Transverse colon (tissue), 4 donors: ENCODE data around the gene FRAT2. TPM values are rescaled to one million over a fixed set of nuclear protein-coding genes. Genes with fewer than 3 reads are reported as not detected.
A peak's percentile ranks its signal among the peaks of the same experiment; 100 is the strongest.
"Not testable (repeated sequence)": the region's sequence is repeated elsewhere in the genome, so short reads cannot be mapped to it uniquely, and the experiment has no call there.

Experiments used
- DNase-seq: peaks from one replicate; pipeline ENCODE4 v3.0.0-alpha.2; 2019
- H3K27ac ChIP-seq, 4 donors: fragments of 200-600 bp; sonication (generic); 2 replicates each; pipeline ENCODE4 v1.5.1; 2016 to 2018; ENCODE audit warnings: inconsistent platforms in 4 of 4
- H3K27me3 ChIP-seq: fragments of 200-600 bp; sonication (generic); 2 replicates; pipeline ENCODE4 v1.5.1; 2017; ENCODE audit warnings: inconsistent platforms
- H3K36me3 ChIP-seq, 4 donors: fragments of 200-600 bp; sonication (generic); 2 replicates each; pipeline ENCODE4 v1.5.1; 2017 to 2019; ENCODE audit warnings: inconsistent platforms in 4 of 4
- H3K4me1 ChIP-seq, 4 donors: fragments of 200-600 bp; sonication (generic); 2 replicates each; pipeline ENCODE4 v1.5.1; 2017 to 2020; ENCODE audit warnings: inconsistent platforms in 4 of 4
- H3K4me3 ChIP-seq, 4 donors: fragments of 200-600 bp; sonication (generic); 1 replicate in 1 of 4; 2 replicates in 3 of 4; pipeline versions ENCODE4 v1.5.1 to v1.6.1; 2017 to 2019; ENCODE audit warnings: inconsistent platforms in 4 of 4
- H3K9me3 ChIP-seq, 2 donors: fragments of 200-600 bp; sonication (generic); 2 replicates each; pipeline ENCODE4 v1.5.1; 2017 to 2019; ENCODE audit warnings: inconsistent platforms in 2 of 2
- EP300 ChIP-seq: sonication (generic); formaldehyde crosslinking; IDR thresholded peaks from one replicate; pipeline ENCODE4 v1.6.1; 2017; ENCODE audit warnings: antibody characterized with exemption, low read depth
- POLR2A ChIP-seq: fragments of 450-650 bp; IDR thresholded peaks from one replicate; pipeline ENCODE4 v1.6.1; 2016; ENCODE audit warnings: antibody characterized with exemption, mild to moderate bottlenecking, moderate library complexity
- POLR2AphosphoS5 ChIP-seq, 3 donors: sonication (generic); formaldehyde crosslinking; IDR thresholded peaks; one replicate each; pipeline ENCODE4 v1.6.1; 2016; ENCODE audit warnings: antibody characterized with exemption in 3 of 3
- WGBS, 2 donors: methylation state at CpG; one replicate each; pipeline ENCODE4 v1.1.5; 2018; ENCODE audit warnings: low coverage in 1 of 2; 5-methylcytosine and 5-hydroxymethylcytosine counted together
- in situ Hi-C, 4 donors: fragments of 200-750 bp; cut with MboI; loops; one replicate each; pipeline versions ENCODE4 v1.15.0 to v1.15.1; 2017; ENCODE audit warnings: low sequenced_read_pairs in 3 of 4, low pct_ligation_motif_present in 1 of 4, low pct_unique_long_range_greater_than_20kb in 1 of 4
- intact Hi-C: fragments of 100-400 bp; cut with DNase I; formaldehyde crosslinking; loops from one replicate; pipeline ENCODE4 v1.15.1; 2023; ENCODE audit warnings: low total_unique reads
- total RNA-seq, 4 donors: library from RNA; depleted of rRNA; stranded (reverse); fragments of >200 nt; gene quantifications; one replicate each; pipeline ENCODE4 v1.1.0, GENCODE V29; 2016
- TF ChIP-seq, protein P1 (sequence below), 5 experiments: fragments of 200-600 bp in 3 of 5; fragments of 450-650 bp in 2 of 5; sonication (generic) in 3 of 5; IDR thresholded peaks; 1 replicate in 2 of 5; 2 replicates in 3 of 5; pipeline ENCODE4 v1.5.1; 2016 to 2017; ENCODE audit warnings: antibody characterized with exemption in 5 of 5, inconsistent platforms in 3 of 5, mild to moderate bottlenecking in 2 of 5, moderate library complexity in 1 of 5

Gene FRAT2
- total RNA-seq, 4 donors from 2014 or later = 46.4 to 72.2 (median 54.6) TPM

DNA sequence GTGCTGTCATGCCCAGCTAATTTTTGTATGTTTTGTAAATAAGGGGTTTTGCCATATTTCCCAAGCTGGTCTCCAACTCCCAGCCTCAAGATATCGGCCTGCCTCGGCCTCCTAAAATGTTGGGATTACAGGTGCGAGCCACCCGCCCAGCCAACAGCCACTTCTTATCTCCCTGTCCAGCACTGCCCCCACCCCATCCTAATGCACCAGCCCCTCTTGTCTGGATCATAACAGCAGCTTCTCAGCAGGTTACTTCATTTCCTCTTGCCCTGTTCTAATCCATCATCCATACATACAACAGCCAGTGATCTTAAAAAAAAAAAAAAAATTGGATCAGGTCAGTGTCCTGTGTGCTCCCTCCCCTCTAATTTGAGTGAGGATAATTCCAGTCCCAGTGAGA is 12.8 kb upstream of the FRAT2 start:
- no peak overlapping the region for H3K27ac ChIP-seq
- H3K4me3 ChIP-seq = no peak overlapping the region
- TF ChIP-seq EP300 (no peak), POLR2AphosphoS5 (IDR thresholded peaks at IDR 0.05) (no peak), POLR2A (no peak)
- TF ChIP-seq, protein P1, sequence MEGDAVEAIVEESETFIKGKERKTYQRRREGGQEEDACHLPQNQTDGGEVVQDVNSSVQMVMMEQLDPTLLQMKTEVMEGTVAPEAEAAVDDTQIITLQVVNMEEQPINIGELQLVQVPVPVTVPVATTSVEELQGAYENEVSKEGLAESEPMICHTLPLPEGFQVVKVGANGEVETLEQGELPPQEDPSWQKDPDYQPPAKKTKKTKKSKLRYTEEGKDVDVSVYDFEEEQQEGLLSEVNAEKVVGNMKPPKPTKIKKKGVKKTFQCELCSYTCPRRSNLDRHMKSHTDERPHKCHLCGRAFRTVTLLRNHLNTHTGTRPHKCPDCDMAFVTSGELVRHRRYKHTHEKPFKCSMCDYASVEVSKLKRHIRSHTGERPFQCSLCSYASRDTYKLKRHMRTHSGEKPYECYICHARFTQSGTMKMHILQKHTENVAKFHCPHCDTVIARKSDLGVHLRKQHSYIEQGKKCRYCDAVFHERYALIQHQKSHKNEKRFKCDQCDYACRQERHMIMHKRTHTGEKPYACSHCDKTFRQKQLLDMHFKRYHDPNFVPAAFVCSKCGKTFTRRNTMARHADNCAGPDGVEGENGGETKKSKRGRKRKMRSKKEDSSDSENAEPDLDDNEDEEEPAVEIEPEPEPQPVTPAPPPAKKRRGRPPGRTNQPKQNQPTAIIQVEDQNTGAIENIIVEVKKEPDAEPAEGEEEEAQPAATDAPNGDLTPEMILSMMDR (IDR thresholded peaks at IDR 0.05) = no peak
- H3K9me3 ChIP-seq = no peaks in the 10 kb centered on the region
- WGBS, 2 donors = 92 to 100% methylated on average over 3 to 4 of the region's 4 CpGs
- H3K36me3 ChIP-seq = no peaks in the 10 kb centered on the region
- H3K27me3 ChIP-seq = no peaks in the 10 kb centered on the region
- in situ Hi-C loops (no loop called here), intact Hi-C loops (no loop called here)
- no peak for DNase-seq
- H3K4me1 ChIP-seq = peaks cover 0 to 17% (median 10%) of the 10 kb centered on the region in 4 donors

DNA sequence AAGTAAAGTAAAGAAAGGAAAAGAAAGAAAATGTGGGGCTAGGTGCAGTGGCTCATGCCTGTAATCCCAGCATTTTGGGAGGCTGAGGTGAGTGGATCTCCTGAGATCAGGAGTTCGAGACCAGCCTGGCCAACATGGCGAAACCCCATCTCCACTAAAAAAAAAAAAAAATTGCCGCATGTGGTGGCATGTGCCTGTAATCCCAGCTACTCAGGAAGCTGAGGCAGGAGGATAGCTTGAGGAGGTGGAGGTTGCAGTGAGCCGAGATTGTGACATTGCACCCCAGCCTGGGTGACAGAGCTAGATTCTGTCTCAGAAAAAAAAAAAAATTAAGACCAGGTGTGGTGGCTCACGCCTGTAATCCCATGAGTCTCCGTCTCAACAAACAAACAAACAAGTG is 9.1 kb upstream of the FRAT2 start:
- H3K27ac ChIP-seq, H3K36me3 ChIP-seq, H3K4me1 ChIP-seq, in situ Hi-C loops, DNase-seq, H3K4me3 ChIP-seq, H3K27me3 ChIP-seq, intact Hi-C loops, H3K9me3 ChIP-seq: not testable (repeated sequence)
- WGBS, 2 donors = 86 to 89% methylated on average over 5 to 6 of the region's 6 CpGs

DNA sequence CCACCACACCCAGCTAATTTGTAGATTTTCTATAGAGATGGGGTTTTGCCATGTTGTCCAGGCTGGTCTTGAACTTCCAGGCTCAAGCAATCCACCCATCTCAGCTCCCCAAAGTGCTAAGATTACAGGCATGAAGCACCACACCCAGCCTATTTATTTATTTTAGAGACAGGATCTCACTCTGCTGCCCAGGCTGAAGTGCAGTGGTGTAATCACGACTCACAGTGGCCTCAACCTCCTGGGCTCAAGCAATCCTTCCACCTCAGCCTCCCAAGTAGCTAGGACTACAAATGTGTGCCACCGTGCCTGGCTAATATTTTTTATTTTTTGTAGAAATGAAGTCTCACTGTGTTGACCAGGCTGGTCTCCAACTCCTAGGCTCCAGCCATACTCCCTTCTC is 6.9 kb upstream of the FRAT2 start:
- TF ChIP-seq, protein P1 (IDR thresholded peaks at IDR 0.05) = no peak
- TF ChIP-seq EP300 = no peak

DNA sequence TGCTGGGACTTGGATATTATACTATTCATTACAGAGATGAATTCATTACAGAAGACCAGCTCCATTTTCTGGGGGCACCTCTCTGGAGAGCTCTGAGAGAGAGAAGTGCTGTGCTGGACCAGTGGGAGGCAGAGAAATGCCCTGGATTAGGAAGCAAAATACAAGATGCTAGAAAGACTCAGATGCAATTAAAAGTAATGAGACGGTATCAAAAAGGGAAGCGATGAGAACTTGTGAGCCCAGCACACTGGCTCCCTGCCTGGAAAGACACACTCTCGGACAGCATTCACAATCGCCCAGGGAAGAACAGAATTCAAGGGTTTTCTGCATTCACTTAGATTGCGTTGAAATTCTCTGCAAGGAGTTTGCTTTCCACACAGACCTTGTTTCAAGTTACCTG is 3.5 kb upstream of the FRAT2 start:
- TF ChIP-seq, protein P1 (IDR thresholded peaks at IDR 0.05) = no peak
- intact Hi-C loops = no loop called here
- Histone ChIP-seq H3K36me3 (no peaks in the 10 kb centered on the region), H3K27ac (peak overlapping the region in 1 of 4 donors; percentile 73), H3K27me3 (no peaks in the 10 kb centered on the region), H3K4me3 (no peak overlapping the region), H3K9me3 (no peaks in the 10 kb centered on the region), H3K4me1 (peaks cover 0 to 26% (median 21%) of the 10 kb centered on the region in 4 donors)
- 64 to 69% methylated on average over 5 of the region's 5 CpGs for WGBS, 2 donors
- no peak for DNase-seq
- in situ Hi-C loops = no loop called here

More for the DNA sequence above, 6.9 kb upstream of the FRAT2 start:
- intact Hi-C loops (no loop called here), in situ Hi-C loops (no loop called here)
- DNase-seq = no peak
- Histone ChIP-seq H3K27me3 (no peaks in the 10 kb centered on the region), H3K27ac (no peak overlapping the region), H3K36me3 (no peaks in the 10 kb centered on the region), H3K4me3 (no peak overlapping the region), H3K4me1 (peaks cover 0 to 13% (median 11%) of the 10 kb centered on the region in 4 donors), H3K9me3 (no peaks in the 10 kb centered on the region)
- 68% methylated on average over 2 of the region's 2 CpGs; no CpG with 5 or more reads in 1 of the 2 donors for WGBS, 2 donors

DNA sequence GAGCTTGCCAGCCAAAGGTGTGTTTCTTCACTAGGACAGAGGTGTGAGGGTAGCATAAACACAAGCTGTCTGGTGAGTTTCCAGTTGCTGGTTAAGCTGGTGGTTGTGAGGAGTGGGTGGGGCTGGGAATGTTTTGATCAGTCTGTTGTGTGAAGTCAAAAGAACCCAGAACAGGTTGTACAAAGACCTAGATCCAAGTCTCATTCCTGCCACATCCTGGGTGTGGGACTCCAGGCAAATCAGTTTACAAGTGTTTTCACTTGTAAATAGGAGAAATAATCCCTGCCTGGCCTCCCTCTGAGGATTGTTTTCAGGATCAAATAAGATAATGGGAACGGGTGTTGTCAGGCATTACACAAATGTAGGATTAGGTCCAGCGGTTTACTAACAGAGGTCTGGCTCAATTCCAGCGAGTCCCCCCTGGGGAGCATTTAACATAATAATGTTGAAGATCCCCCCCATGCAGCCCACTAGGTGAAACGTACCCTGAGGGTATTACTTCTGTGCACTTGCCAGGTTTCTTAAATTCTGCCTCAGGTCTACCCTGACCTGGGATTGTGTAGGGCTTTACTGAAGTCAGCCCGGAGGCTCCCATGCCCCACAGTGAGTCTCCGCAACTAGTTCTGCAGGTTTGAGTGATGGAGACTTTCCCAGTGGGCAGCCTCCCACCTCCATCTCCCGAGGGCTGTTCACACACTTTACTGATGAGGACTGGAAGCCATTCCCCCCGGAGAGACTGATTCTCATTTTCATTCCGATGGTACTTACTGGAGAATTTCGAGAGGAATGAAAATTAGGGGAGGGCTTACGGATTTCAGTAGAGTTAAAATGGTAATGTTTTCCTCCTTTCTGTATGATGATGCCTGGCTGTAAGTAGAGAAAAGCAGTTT is 2.7 kb upstream of the FRAT2 start:
- in situ Hi-C loops (no loop called here), intact Hi-C loops (no loop called here)
- Histone ChIP-seq H3K36me3 (no peaks in the 10 kb centered on the region), H3K27me3 (no peaks in the 10 kb centered on the region), H3K27ac (peak overlapping the region; percentile 66 to 98 (median 72)), H3K4me3 (no peak overlapping the region), H3K4me1 (peaks cover 1 to 33% (median 23%) of the 10 kb centered on the region in 4 donors), H3K9me3 (no peaks in the 10 kb centered on the region)
- TF ChIP-seq POLR2A = peak; percentile 20
- TF ChIP-seq POLR2AphosphoS5 (IDR thresholded peaks at IDR 0.05) = peak in 2 of 3 donors; percentile 43 to 60
- no peak for TF ChIP-seq EP300
- TF ChIP-seq, protein P1 (IDR thresholded peaks at IDR 0.05) = no peak
- DNase-seq = peak; percentile 80
- 31 to 45% methylated on average over 2 to 11 of the region's 11 CpGs for WGBS, 2 donors
